ENCODE measurements around the gene ZSWIM3.

- no peak for TF ChIP-seq POLR2A (IDR thresholded peaks at IDR 0.05; ENCODE audit: low read depth, low read length)
- no peak for TF ChIP-seq POLR2AphosphoS5 (IDR thresholded peaks at IDR 0.05; ENCODE audit: low read depth, low read length)
- TF ChIP-seq TAF1 (IDR thresholded peaks at IDR 0.05; ENCODE audit: borderline replicate concordance, low read depth, low read length) = no peak
Measured at GRCh38 chr20:45827712-45828111, 29.7 kb upstream of the ZSWIM3 start.
